Ishikawa (cell line): ENCODE measurements around the gene ELAVL2.

Experiments
- CEBPB ChIP-seq: IDR thresholded peaks from 2 replicates; pipeline ENCODE4 v1.6.1; 2012
- EP300 ChIP-seq: IDR thresholded peaks from 2 replicates; pipeline ENCODE4 v1.6.1; 2012; ENCODE audit warnings: borderline replicate concordance
- FOXM1 ChIP-seq: IDR thresholded peaks from 2 replicates; pipeline ENCODE4 v1.6.1; 2012; ENCODE audit warnings: low read depth, borderline replicate concordance
- MAX ChIP-seq: IDR thresholded peaks from 2 replicates; pipeline ENCODE4 v1.6.1; 2012
- NFIC ChIP-seq: IDR thresholded peaks from 2 replicates; pipeline ENCODE4 v1.6.1; 2012
- RAD21 ChIP-seq: IDR thresholded peaks from 2 replicates; pipeline ENCODE4 v1.6.1; 2012; ENCODE audit warnings: low read depth
- REST ChIP-seq: IDR thresholded peaks from 2 replicates; pipeline ENCODE4 v1.6.1; 2012; ENCODE audit warnings: low read depth, mild to moderate bottlenecking
- TAF1 ChIP-seq: IDR thresholded peaks from 2 replicates; pipeline ENCODE4 v1.6.1; 2012; ENCODE audit warnings: low read depth, mild to moderate bottlenecking
- TEAD4 ChIP-seq: IDR thresholded peaks from 2 replicates; pipeline ENCODE4 v1.6.1; 2012
- TF ChIP-seq, protein P1 (sequence below): IDR thresholded peaks from 2 replicates; pipeline ENCODE4 v1.6.1; 2012

GRCh38 chr9:23693374-23693773 lies 132.7 kb downstream of the ELAVL2 start:
- TF ChIP-seq TAF1, result no peak
- TF ChIP-seq EP300, result no peak
- TF ChIP-seq MAX, result no peak
- no peak for TF ChIP-seq REST
- TF ChIP-seq RAD21, result no peak
- TF ChIP-seq, protein P1, sequence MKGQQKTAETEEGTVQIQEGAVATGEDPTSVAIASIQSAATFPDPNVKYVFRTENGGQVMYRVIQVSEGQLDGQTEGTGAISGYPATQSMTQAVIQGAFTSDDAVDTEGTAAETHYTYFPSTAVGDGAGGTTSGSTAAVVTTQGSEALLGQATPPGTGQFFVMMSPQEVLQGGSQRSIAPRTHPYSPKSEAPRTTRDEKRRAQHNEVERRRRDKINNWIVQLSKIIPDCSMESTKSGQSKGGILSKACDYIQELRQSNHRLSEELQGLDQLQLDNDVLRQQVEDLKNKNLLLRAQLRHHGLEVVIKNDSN, result no peak
- TF ChIP-seq TEAD4, result no peak
- no peak for TF ChIP-seq CEBPB
- TF ChIP-seq FOXM1, result no peak
- TF ChIP-seq NFIC, result no peak
